ENCODE results near the gene BIRC2.
"Not testable (repeated sequence)": the region's sequence is repeated elsewhere in the genome, so short reads cannot be mapped to it uniquely, and the experiment has no call there.

Gene BIRC2

GRCh38 chr11:102374633-102375424 is 27.8 kb downstream of the BIRC2 start:
- not testable (repeated sequence) for DNase-seq (ENCODE audit: low read depth in 1 of 2, low spot score in 1 of 2)

- DNase-seq (ENCODE audit: low read depth in 1 of 2, low spot score in 1 of 2) = no peak
These were observed 28.8 kb downstream of the BIRC2 start for GRCh38 chr11:102375720-102376399.

DNA sequence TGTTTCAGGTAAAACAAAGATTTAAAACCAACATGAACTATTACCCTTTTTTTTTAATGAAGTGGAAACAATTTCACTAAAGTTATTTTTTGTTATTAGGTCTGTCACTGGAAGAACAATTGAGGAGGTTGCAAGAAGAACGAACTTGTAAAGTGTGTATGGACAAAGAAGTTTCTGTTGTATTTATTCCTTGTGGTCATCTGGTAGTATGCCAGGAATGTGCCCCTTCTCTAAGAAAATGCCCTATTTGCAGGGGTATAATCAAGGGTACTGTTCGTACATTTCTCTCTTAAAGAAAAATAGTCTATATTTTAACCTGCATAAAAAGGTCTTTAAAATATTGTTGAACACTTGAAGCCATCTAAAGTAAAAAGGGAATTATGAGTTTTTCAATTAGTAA is 30.9 kb downstream of the BIRC2 start:
- no peak for DNase-seq (ENCODE audit: low read depth in 1 of 2, low spot score in 1 of 2)

DNA sequence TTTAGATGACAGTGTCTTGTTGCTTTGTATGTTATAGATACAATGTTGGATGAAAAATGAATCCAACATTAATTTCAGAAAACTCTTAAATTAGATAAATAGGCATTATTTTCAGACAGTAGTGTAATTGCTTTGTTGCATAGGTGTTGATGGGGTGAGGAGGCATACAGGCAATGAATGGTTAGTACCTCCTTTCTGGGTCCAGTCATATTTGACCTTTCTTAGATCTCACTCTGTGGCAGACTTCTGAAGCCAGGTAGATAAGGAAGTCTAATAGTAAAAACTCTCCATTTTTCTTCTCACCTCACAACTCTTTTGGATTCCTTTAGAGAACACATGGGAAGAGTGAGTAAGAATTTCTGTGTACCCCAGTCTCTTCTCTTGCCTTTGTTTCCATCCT is 31.8 kb downstream of the BIRC2 start:
- DNase-seq (ENCODE audit: low read depth in 1 of 2, low spot score in 1 of 2) = no peak

- DNase-seq (ENCODE audit: low read depth in 1 of 2, low spot score in 1 of 2) = no peak
These were observed 35.4 kb downstream of the BIRC2 start for GRCh38 chr11:102382384-102382783.

DNA sequence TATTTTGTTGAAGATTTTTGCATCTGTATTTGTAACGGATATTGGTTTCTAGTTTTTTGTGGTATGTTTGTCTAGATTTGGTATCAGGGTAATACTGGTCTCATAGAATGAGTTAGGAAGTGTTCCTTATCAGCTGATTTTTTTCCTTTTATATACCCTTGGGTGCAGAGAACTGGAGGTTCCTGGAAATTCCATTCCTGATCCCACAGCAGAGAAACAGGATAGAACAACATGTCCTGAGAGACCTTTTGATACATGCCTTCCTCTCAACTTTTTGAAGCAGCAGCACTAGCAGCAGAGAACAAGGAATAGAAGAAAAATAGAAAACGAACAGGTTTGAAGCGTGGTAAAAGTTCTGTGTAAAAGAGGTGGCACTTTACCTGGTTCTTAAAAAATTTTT is 36.8 kb downstream of the BIRC2 start:
- no peak for DNase-seq (ENCODE audit: low read depth in 1 of 2, low spot score in 1 of 2)

DNA sequence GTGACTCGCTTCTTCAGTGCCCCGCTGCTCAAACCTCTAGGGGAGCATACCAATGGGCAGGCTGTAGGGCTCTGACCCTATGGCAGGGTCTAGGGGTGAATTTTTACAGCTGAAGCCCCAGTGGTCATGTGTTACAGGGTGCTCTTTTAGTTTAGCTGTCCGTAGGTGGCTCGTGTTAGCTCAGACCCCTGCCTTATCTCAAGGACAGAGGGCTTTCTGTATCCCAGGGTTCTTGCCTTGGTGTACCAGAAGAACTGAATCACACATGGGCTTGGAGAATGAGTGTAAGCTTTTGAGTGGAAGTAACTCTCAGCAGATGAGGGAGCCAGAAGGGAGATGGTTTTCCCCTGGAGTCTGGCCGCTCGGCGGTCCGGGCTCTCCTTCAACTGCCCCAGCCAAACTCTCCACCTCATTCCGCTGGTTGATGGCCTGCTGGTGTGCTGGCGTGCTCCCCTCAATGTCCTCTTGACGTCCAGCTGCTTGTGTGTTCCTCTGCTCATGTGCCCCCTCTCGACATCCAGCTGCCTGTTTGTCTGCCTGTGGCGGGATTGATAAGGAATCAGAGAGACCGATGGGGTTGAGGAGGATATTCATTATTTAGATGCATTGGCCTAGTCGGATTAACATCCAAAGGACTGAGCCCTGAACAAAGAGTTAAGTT is 37.5 kb downstream of the BIRC2 start:
- DNase-seq (ENCODE audit: low read depth in 1 of 2, low spot score in 1 of 2) = no peak

- no peak for DNase-seq (ENCODE audit: low read depth in 1 of 2, low spot score in 1 of 2)
These were observed 38.3 kb downstream of the BIRC2 start for GRCh38 chr11:102385085-102386007.

DNA sequence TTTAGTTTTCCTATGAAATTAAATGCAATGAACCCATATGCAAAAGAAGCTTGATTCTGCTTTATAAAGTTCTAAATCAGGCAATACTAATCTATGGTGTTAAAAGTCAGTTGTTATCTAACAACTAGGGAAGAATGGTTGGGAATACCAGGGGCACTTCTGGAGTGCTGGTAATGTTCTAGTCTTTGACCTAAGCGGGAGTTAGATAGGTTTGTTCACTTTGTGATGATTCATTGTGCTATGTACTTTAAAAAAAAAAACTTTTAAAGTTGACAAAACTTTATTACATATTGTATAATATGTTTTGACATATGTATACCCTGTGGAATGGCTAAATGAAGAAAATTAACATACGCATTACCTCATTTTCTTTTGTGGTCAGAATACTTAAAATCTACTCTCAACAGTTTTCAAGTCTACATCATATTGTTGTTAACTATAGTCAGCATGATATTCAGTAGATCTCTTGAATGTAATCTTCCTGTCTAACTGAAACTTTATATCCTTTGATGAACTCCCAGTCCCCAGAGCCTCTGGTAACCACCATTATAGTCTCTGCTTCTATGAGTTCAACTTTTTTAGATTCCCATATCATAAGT is 39.2 kb downstream of the BIRC2 start:
- no peak for DNase-seq (ENCODE audit: low read depth in 1 of 2, low spot score in 1 of 2)

DNA sequence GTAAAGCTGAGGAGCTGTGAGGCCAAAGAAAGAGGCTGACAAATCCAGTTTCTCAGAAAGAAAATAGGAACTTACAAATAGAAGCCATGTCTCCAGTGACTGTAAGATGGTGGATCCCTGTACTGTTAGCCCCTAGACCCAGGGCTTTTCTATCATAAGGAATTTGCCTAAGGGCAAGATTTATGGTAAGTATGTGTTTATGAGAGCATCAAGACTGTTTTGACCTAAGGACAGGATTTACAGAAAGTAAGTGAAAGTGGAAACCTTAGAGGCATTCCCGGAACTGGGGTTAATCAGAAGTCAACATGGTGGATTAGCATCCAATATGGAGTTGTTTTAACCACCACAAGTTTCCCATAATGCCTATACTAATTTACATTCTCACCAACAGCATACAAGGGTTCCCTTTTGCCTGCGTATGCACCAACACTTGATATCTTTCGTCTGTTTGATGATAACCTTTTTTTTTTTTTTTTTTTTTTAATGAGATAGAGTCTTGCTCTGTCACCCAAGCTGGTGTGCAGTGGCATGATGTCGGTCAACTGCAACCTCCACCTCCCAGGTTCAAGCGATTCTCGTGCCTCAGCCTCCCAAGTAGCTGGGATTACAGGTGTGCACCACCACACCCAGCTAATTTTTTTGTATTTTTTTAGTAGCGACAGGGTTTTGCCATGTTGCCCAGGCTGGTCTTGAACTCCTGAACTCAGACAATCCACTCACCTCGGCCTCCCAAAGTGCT is 40.2 kb downstream of the BIRC2 start:
- no peak for DNase-seq (ENCODE audit: low read depth in 1 of 2, low spot score in 1 of 2)

DNA sequence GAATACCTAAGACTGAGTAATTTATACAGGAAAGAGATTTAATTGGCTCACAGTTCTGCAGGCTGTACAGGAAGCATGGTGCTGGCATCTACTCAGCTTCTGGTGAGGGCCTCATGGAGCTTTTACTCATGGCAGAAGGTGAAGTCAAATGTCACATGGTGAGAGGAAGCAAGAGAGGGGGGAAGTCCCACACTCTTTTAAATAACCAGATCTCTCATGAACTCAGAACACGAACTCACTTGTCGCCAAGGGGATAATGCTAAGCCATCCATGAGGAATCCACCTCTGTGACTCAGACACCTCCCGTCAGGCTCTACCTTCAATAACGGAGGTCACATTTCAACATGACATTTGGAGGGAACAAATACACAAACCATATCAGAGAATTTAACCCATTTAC is 42.2 kb downstream of the BIRC2 start:
- no peak for DNase-seq (ENCODE audit: low read depth in 1 of 2, low spot score in 1 of 2)

DNA sequence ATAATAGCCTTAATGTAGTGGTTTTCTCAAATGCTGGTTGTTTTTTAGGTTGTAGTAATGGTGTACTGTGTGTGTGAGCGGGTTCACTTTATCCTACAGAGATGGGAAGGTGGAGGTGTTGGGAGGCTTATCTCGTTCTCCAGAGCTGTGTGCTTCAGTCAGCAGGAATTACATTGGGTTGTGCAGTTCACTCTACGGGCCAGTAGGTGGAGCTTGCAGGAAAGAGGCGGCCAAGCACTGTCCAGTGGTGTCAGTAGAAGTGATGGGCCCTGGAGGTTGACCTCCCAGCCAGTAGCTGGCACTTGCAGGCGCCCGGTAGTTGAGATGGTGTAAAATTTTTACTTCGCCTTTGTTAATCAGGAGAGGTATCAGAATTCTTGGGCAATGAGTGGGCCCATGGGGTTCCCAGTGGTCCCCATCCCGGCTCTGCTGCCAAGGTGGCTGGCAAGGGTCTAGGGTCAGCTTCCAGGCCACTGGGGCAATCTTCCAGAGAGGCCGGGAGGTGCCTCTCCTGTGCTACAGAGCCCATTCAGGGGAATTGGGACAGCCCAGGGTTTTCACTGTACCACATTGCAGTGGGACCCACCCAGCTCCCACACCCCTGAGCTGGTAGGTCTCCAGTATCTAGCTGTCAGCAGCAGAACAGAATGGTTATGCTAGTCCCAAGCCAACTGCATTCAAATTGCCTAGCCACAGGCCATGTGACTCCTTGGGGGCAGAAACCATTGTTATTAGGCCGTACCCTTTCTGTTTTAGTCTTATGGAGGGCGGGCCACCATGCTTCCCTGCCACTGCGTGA is 43.9 kb downstream of the BIRC2 start:
- peak in 1 of 2 donors; percentile 42 for DNase-seq (ENCODE audit: low read depth in 1 of 2, low spot score in 1 of 2)

GRCh38 chr11:102391549-102392237 is 44.7 kb downstream of the BIRC2 start:
- DNase-seq (ENCODE audit: low read depth in 1 of 2, low spot score in 1 of 2) = no peak

- DNase-seq (ENCODE audit: low read depth in 1 of 2, low spot score in 1 of 2) = no peak
These were observed 46.3 kb downstream of the BIRC2 start for GRCh38 chr11:102393272-102393730.

DNA sequence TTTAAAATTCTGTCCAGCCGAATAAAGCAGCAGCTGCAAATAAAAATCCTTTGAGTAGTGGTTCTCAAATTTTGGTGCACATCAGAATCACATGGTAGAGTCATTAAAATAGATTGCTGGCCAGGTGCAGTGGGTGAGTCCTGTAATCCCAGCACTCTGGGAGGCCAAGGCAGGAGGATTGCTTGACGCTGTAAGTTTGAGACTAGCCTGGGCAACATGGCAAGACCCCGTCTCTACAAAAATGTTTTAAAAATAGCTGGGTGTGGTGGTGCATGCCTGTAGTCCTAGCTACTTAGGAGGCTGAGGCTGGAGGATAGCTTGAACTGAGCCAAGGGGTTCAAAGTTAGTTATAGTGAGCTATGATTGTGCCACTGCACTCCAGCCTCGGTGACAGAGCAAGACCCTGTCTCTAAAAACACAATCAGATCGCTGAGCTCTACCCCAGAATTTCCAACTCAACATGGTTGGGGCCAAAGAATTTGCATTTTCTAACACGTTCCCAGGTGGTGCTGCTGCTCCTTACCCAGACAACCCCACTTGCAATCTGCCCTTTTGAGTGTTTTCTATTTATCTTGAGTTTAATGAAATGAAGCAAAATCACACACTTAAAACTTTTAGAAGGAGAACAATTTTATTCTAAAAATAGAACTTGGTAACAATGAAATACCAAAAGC is 48.8 kb downstream of the BIRC2 start:
- DNase-seq (ENCODE audit: low read depth in 1 of 2, low spot score in 1 of 2) = no peak

DNA sequence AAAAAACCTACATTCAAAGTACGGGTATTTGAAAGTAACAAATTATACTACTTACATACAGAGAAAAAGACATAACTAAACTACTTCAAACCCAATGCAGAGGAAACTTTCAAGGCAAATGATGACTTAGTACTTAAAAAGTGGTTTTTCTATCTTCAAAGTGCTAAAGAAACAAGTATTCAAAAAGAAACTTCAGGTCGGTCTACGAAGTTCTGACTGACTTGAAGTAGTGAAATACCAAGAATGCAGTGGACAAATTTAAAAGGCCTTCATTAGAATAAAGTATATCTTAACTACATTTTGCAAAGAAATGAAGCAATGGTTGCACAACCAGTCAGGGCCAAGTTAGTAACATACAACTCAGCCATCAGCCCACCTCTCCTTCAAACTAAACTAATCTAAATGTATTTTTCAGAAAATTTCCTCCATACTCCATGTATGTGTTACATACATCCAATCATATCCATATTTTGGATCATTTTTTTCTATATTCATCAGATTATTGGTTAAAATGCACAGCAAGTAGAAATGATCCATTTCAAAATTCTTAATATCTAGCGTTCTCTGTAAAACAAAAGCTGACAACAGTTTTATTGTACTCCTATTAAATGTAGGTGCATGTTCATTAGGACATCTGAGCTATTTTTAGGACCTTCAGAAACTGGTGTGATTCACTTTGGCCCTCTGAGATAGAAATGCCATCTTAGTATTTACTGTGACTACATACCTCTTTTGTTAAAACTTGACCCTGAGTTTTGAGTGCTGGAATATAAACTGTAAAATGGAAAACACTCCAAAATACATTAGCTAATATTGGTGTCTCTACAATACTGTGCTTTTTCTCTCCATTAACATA is 49.9 kb downstream of the BIRC2 start:
- no peak for DNase-seq (ENCODE audit: low read depth in 1 of 2, low spot score in 1 of 2)

DNA sequence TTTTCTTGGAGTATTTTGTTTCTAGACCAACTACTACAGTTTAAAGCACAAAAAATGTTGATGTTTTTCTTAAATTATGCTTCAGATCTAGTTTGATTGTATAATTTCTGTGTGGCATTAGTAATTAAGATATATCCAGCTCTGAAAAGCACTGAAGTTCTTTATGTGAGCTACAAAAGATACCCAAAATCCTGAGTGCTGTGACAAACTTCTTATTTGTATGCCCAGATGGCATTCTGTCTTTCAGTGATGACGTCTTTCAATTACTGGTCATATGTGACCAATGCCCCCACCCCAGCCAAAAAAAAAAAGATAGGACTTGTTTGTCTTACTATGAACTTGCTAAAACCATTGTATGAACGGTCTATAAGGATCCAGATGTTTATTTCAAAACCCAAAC is 51.3 kb downstream of the BIRC2 start:
- no peak for DNase-seq (ENCODE audit: low read depth in 1 of 2, low spot score in 1 of 2)
